Endothelial cell of umbilical vein (primary cell): ENCODE measurements around the gene LRCH3. TPM values are rescaled to one million over a fixed set of nuclear protein-coding genes. Genes with fewer than 3 reads are reported as not detected.

Source experiments
- BruUV-seq: library from RNA; stranded (reverse); fragments of 400-500 nt; replicated peaks from 2 replicates; lab custom pipeline; 2021; lab: Mats Ljungman, UMichigan
- CTCF ChIA-PET: fragments of 300-600, 350-600 bp; sonication (Branson Sonifier 250); formaldehyde crosslinking; loops from one replicate; lab custom pipeline; 2021; ENCODE audit warnings: antibody characterized with exemption, inconsistent platforms; lab: Charles Lee
- POLR2A ChIA-PET: fragments of 300-600, 350-600 bp; sonication (Branson Sonifier 250); formaldehyde crosslinking; loops from one replicate; lab custom pipeline; 2021; ENCODE audit warnings: antibody characterized with exemption, inconsistent platforms; lab: Charles Lee
- DNase-seq: peaks from one replicate; pipeline ENCODE4 v3.0.0-alpha.2; 2011; ENCODE audit warnings: low read depth, low spot score
- FAIRE-seq: peaks from 2 replicates; lab custom pipeline; 2011; peaks lifted over from hg19 to GRCh38; lab: Jason Lieb, UNC
- H2AFZ ChIP-seq: 2 replicates; pipeline ENCODE4 v1.6.0; 2012; ENCODE audit warnings: low read depth, low read length, control low read depth, inconsistent platforms
- H3K27ac ChIP-seq: 2 replicates; pipeline ENCODE4 v1.5.1; 2011; ENCODE audit warnings: low read depth, mild to moderate bottlenecking, control low read depth, low read length, moderate library complexity; ENCODE audit not compliant: insufficient read depth
- H3K27me3 ChIP-seq, 2 experiments: 2 replicates each; pipeline versions ENCODE4 v1.6.0 to v1.6.1; 2011; ENCODE audit warnings: low read length in 2 of 2, mixed read lengths in 1 of 2; ENCODE audit not compliant: control insufficient read depth in 2 of 2, insufficient read depth in 2 of 2
- H3K36me3 ChIP-seq, 2 experiments: 2 replicates in 1 of 2; 3 replicates in 1 of 2; pipeline ENCODE4 v1.5.1; 2011; ENCODE audit warnings: low read length in 2 of 2, mild to moderate bottlenecking in 1 of 2, moderate library complexity in 1 of 2; ENCODE audit not compliant: control insufficient read depth in 2 of 2, insufficient read depth in 2 of 2; ENCODE audit errors: extremely low read depth in 1 of 2
- H3K4me1 ChIP-seq: 3 replicates; pipeline ENCODE4 v1.5.1; 2011; ENCODE audit warnings: mild to moderate bottlenecking, low read length; ENCODE audit not compliant: control insufficient read depth, insufficient read depth; ENCODE audit errors: extremely low read depth
- H3K4me2 ChIP-seq: 2 replicates; pipeline ENCODE4 v1.6.1; 2011; ENCODE audit warnings: low read length, control low read depth, mixed read lengths; ENCODE audit not compliant: insufficient read depth
- H3K4me3 ChIP-seq, 3 experiments: fragments of 200-600 bp in 1 of 3; sonication (generic), shearing (Covaris generic) in 1 of 3; replicated peaks in 1 of 3; 2 replicates each; pipeline ENCODE4 v1.5.1; 2011 to 2016; ENCODE audit warnings: control low read depth in 3 of 3, low read length in 3 of 3, mild to moderate bottlenecking in 2 of 3, inconsistent platforms in 1 of 3, low read depth in 1 of 3, moderate library complexity in 1 of 3; ENCODE audit not compliant: insufficient read depth in 1 of 3
- H3K79me2 ChIP-seq: 2 replicates; pipeline ENCODE4 v1.6.0; 2012; ENCODE audit warnings: low read length, inconsistent platforms; ENCODE audit not compliant: control insufficient read depth, insufficient read depth
- H3K9ac ChIP-seq: replicated peaks from 2 replicates; pipeline ENCODE3; 2011; ENCODE audit warnings: low read length, control low read depth; ENCODE audit not compliant: insufficient read depth; ENCODE audit errors: extremely low read depth
- H3K9me1 ChIP-seq: replicated peaks from 3 replicates; pipeline ENCODE4 v1.6.0; 2011; ENCODE audit warnings: mild to moderate bottlenecking, low read length; ENCODE audit not compliant: control insufficient read depth, insufficient read depth; ENCODE audit errors: extremely low read depth
- H3K9me3 ChIP-seq: replicated peaks from 2 replicates; pipeline ENCODE4 v1.5.1; 2012; ENCODE audit warnings: low read length, inconsistent platforms; ENCODE audit not compliant: control insufficient read depth, insufficient read depth
- H4K20me1 ChIP-seq: replicated peaks from 2 replicates; pipeline ENCODE3; 2011; ENCODE audit warnings: mild to moderate bottlenecking, low read length; ENCODE audit not compliant: control insufficient read depth, insufficient read depth; ENCODE audit errors: extremely low read depth
- EZH2 ChIP-seq: IDR thresholded peaks from 2 replicates; pipeline ENCODE4 v1.6.1; 2012; ENCODE audit warnings: borderline replicate concordance, low read depth, mild to moderate bottlenecking, moderate library complexity, low read length, inconsistent platforms; ENCODE audit not compliant: severe bottlenecking
- FOS ChIP-seq: IDR thresholded peaks from 2 replicates; pipeline ENCODE4 v1.6.1; 2011; ENCODE audit warnings: mild to moderate bottlenecking, low read length, moderate library complexity, borderline replicate concordance; ENCODE audit not compliant: insufficient read depth
- GATA2 ChIP-seq: IDR thresholded peaks from 2 replicates; pipeline ENCODE4 v1.7.0; 2011; ENCODE audit warnings: low read depth, mild to moderate bottlenecking, moderate library complexity, mixed read lengths, low read length; ENCODE audit not compliant: insufficient read length, insufficient read depth
- JUN ChIP-seq: IDR thresholded peaks from 2 replicates; pipeline ENCODE4 v1.6.1; 2011; ENCODE audit warnings: borderline replicate concordance, low read depth; ENCODE audit not compliant: insufficient read length, insufficient read depth
- MYC ChIP-seq: IDR thresholded peaks from one replicate; pipeline ENCODE4 v1.6.1; 2011; ENCODE audit warnings: mild to moderate bottlenecking, low read depth, low read length
- POLR2A ChIP-seq: IDR thresholded peaks from 2 replicates; pipeline ENCODE4 v1.6.1; 2012; ENCODE audit warnings: low read depth, mild to moderate bottlenecking, control low read depth, low read length
- POLR2AphosphoS5 ChIP-seq: IDR thresholded peaks from 2 replicates; pipeline ENCODE4 v1.6.1; 2012; ENCODE audit warnings: low read depth, mild to moderate bottlenecking, control low read depth, low read length, moderate library complexity; ENCODE audit not compliant: insufficient read depth
- dilution Hi-C: fragments of 300-500 bp; cut with MboI; formaldehyde crosslinking; loops from one replicate; pipeline ENCODE4 v1.15.0; 2019; ENCODE audit warnings: low sequenced_read_pairs; ENCODE audit not compliant: extremely low pct_ligation_motif_present
- intact Hi-C: fragments of 100-400 bp; cut with micrococcal nuclease; formaldehyde crosslinking; loops from one replicate; pipeline ENCODE4 v1.10.0; 2022
- polyA plus RNA-seq, 4 experiments: library from polyadenylated mRNA; depleted of rRNA in 3 of 4; stranded (reverse) in 3 of 4; unstranded in 1 of 4; fragments of >200 nt; gene quantifications; 2 replicates each; pipeline versions ENCODE4 v1.2.1 to v1.2.3, GENCODE V29; 2011 to 2012; ENCODE audit warnings: missing spikeins in 1 of 4
- total RNA-seq: library from RNA; stranded (reverse); gene quantifications from 2 replicates; pipeline ENCODE4 v1.2.3, GENCODE V29; 2021
- TF ChIP-seq, protein P1 (sequence below), 2 donors: IDR thresholded peaks; 1 replicate in 1 of 2; 2 replicates in 1 of 2; pipeline ENCODE4 v1.5.1; 2011; ENCODE audit warnings: low read length in 2 of 2, mild to moderate bottlenecking in 2 of 2, moderate library complexity in 2 of 2, control low read depth in 1 of 2, inconsistent platforms in 1 of 2, low read depth in 1 of 2; ENCODE audit not compliant: insufficient read depth in 1 of 2; ENCODE audit errors: extremely low read depth in 1 of 2
- TF ChIP-seq, protein P2 (sequence below): IDR thresholded peaks from 2 replicates; pipeline ENCODE4 v1.6.1; 2011; ENCODE audit not compliant: insufficient read depth, insufficient read length

The LRCH3 gene
- total and polyA plus RNA-seq, 2 donors (not counting 3 experiments of a cell fraction or from before 2014, with no cell fraction given) = 43.9 to 60.3 TPM

DNA sequence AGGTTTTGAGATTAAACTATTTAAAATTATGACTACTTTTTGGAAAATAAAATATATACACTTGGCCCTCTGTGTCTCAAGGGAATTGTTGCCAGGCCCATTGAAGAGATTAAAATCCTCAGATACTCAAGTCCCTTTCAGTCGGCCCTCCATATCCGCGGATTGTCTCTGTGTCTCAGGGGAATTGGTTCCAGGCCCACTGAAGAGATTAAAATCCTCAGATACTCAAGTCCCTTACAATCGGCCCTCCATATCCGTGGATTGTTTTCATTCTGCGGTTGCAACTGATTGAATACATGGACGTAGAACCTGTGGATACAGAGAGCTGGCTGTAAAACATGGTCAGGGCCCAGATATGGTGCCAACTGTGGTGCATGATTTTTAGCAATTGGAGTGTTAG is 15.7 kb upstream of the LRCH3 start:
- Histone ChIP-seq H3K4me2 (no peak overlapping the region), H3K9me1 (no peaks in the 10 kb centered on the region), H3K4me3 (no peak overlapping the region), H3K27ac (no peak overlapping the region), H3K27me3 (no peaks in the 10 kb centered on the region), H3K9ac (no peak overlapping the region), H4K20me1 (no peaks in the 10 kb centered on the region), H2AFZ (no peak overlapping the region), H3K79me2 (no peaks in the 10 kb centered on the region), H3K4me1 (no peaks in the 10 kb centered on the region), H3K9me3 (no peaks in the 10 kb centered on the region), H3K36me3 (peaks cover 19 to 29% of the 10 kb centered on the region in 2 experiments)
- dilution Hi-C loops = no loop called here
- BruUV-seq = no TSS peak
- no peak for TF ChIP-seq FOS
- TF ChIP-seq JUN = no peak
- no peak for TF ChIP-seq EZH2
- TF ChIP-seq, protein P1, sequence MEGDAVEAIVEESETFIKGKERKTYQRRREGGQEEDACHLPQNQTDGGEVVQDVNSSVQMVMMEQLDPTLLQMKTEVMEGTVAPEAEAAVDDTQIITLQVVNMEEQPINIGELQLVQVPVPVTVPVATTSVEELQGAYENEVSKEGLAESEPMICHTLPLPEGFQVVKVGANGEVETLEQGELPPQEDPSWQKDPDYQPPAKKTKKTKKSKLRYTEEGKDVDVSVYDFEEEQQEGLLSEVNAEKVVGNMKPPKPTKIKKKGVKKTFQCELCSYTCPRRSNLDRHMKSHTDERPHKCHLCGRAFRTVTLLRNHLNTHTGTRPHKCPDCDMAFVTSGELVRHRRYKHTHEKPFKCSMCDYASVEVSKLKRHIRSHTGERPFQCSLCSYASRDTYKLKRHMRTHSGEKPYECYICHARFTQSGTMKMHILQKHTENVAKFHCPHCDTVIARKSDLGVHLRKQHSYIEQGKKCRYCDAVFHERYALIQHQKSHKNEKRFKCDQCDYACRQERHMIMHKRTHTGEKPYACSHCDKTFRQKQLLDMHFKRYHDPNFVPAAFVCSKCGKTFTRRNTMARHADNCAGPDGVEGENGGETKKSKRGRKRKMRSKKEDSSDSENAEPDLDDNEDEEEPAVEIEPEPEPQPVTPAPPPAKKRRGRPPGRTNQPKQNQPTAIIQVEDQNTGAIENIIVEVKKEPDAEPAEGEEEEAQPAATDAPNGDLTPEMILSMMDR (IDR thresholded peaks at IDR 0.05; ENCODE audit: extremely low read depth in 1 of 2, insufficient read depth in 1 of 2, low read depth in 1 of 2, low read length in 2 of 2) = no peak
- TF ChIP-seq, protein P2, sequence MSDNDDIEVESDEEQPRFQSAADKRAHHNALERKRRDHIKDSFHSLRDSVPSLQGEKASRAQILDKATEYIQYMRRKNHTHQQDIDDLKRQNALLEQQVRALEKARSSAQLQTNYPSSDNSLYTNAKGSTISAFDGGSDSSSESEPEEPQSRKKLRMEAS = no peak
- TF ChIP-seq POLR2AphosphoS5 = no peak
- TF ChIP-seq GATA2 = no peak
- no peak for TF ChIP-seq POLR2A
- no peak for TF ChIP-seq MYC
- DNase-seq = no peak
- ChIA-PET POLR2A (interaction anchor here (0.7 kb wide), 1 partner anchor 26 kb away, joined by 4 read pairs; no protein-coding TSS in a partner anchor), CTCF (interaction anchor here (1.0 to 1.4 kb wide), 3 partner anchors 8 to 176 kb away, joined by 3 to 4 read pairs (median 3); partner anchors contain the start of gene LRCH3)
- no peak for FAIRE-seq
- intact Hi-C loops = no loop called here
